ENCODE results near the gene CTBP2. TPM values are rescaled to one million over a fixed set of nuclear protein-coding genes. Genes with fewer than 3 reads are reported as not detected.
A peak's percentile ranks its signal among the peaks of the same experiment; 100 is the strongest.

CTBP2 gene
- total RNA-seq, 2 donors from 2014 or later = 1.2 TPM

- Mint-ChIP-seq H3K27ac (no peak overlapping the region), H3K9me3 (no peaks in the 10 kb centered on the region), H3K36me3 (no peaks in the 10 kb centered on the region)
- DNase-seq (ENCODE audit: low spot score in 2 of 2) (no peak), ATAC-seq (no peak)
Measured at GRCh38 chr10:125014836-125015355, 145.5 kb downstream of the CTBP2 start.

- H3K9me3 Mint-ChIP-seq = no peaks in the 10 kb centered on the region
- H3K36me3 Mint-ChIP-seq = no peaks in the 10 kb centered on the region
- no peak overlapping the region for H3K27ac Mint-ChIP-seq
- DNase-seq (ENCODE audit: low spot score in 2 of 2) = no peak
- ATAC-seq = no peak
Measured at GRCh38 chr10:125014086-125014830, 146.1 kb downstream of the CTBP2 start.

- DNase-seq (ENCODE audit: low spot score in 2 of 2) = no peak
- Mint-ChIP-seq H3K9me3 (no peaks in the 10 kb centered on the region), H3K36me3 (no peaks in the 10 kb centered on the region), H3K27ac (no peak overlapping the region)
- no peak for ATAC-seq
Measured at GRCh38 chr10:125013529-125013872, 146.9 kb downstream of the CTBP2 start.

DNA sequence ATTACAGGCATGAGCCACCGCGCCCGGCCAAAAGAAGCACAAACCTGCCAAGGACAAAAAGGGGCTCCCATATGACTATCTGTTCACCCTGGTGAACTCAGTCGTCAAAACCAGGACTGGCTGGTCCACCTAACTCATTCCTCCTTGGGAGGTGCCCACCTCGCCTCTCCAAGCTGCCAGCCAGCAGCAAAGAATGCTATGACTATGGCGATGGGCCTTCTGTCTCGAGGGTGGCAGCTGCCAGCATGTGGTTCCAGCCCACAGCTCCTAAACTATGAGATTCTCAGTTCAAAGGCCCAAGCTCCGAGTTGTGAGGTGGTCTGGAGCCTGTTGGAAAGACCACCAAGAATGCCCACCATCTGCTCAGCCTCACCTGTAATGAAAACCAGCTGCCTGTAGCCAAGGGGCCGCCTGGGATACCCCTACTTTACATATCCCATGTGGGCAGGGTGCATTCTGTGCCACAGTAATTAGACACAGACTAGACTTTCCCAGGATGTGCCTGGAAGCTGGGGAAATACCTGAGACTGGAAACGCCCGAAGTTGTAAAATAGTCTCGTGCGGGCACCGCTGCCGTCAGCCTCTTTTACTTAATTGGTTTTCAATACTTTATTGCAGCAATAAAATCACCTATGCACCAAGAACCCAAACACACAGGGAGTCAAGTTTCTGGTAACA lies 147.4 kb downstream of the CTBP2 start:
- ATAC-seq (no peak), DNase-seq (ENCODE audit: low spot score in 2 of 2) (no peak)
- Mint-ChIP-seq H3K36me3 (no peaks in the 10 kb centered on the region), H3K9me3 (no peaks in the 10 kb centered on the region), H3K27ac (no peak overlapping the region)

- H3K9me3 Mint-ChIP-seq = no peaks in the 10 kb centered on the region
- H3K36me3 Mint-ChIP-seq = no peaks in the 10 kb centered on the region
- ATAC-seq (no peak), DNase-seq (ENCODE audit: low spot score in 2 of 2) (no peak)
- H3K27ac Mint-ChIP-seq = no peak overlapping the region
Measured at GRCh38 chr10:125011926-125012705, 148.2 kb downstream of the CTBP2 start.

GRCh38 chr10:125011171-125011925 lies 149.0 kb downstream of the CTBP2 start:
- H3K9me3 Mint-ChIP-seq = no peaks in the 10 kb centered on the region
- DNase-seq (ENCODE audit: low spot score in 2 of 2) = no peak
- ATAC-seq = no peak
- H3K36me3 Mint-ChIP-seq = no peaks in the 10 kb centered on the region
- no peak overlapping the region for H3K27ac Mint-ChIP-seq

- ATAC-seq (no peak), DNase-seq (ENCODE audit: low spot score in 2 of 2) (no peak)
- H3K36me3 Mint-ChIP-seq = no peaks in the 10 kb centered on the region
- no peak overlapping the region for H3K27ac Mint-ChIP-seq
- H3K9me3 Mint-ChIP-seq = no peaks in the 10 kb centered on the region
Measured at GRCh38 chr10:125010362-125010761, 150.0 kb downstream of the CTBP2 start.

GRCh38 chr10:125009661-125010161 lies 150.7 kb downstream of the CTBP2 start:
- ATAC-seq (no peak), DNase-seq (ENCODE audit: low spot score in 2 of 2) (no peak)
- no peaks in the 10 kb centered on the region for H3K9me3 Mint-ChIP-seq
- no peaks in the 10 kb centered on the region for H3K36me3 Mint-ChIP-seq
- no peak overlapping the region for H3K27ac Mint-ChIP-seq

DNA sequence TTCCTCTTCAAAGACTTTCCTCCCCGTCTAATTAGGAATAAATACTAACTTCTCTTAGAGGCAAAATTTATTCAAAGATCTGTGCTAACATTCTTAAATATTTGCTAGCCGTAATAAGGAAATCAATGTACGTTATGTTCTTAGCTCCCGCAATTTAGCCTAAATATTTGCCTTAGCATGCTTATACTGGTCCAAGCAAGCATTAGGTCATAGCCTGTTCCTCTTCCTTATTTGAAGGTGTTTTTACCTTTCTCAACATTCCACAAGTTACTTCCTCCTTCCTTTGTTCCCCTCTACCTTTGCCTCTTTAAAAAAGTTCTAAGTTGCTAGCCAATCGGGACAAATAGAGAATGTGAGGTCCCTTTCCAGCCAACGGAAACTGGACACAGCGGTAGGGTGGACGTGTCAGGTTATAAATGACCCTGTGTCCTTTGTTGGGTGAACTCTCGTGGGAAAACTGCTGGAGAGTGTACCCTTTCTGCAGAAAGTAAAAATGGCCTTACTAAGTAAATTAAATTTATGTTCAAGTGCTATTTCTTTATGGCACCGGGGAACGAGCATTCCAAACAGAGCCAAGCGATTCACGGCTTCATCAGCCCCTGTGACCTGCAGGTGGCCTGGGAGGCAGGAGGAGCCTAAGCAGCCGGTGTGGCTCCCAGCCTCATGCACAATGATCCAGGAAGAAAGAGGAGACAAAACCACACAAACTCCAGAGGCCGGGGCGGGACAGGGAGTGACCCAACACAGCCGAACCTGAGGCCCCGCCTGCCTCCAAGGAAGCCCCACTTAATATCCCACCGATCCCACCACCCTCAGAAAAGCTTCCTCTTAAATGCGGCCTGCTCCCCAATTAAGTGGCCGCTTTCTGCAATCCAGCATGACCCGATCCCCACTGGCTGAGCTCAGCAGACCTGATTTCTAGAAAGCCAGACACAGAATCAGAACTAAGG lies 151.4 kb downstream of the CTBP2 start:
- Mint-ChIP-seq H3K36me3 (no peaks in the 10 kb centered on the region), H3K9me3 (no peaks in the 10 kb centered on the region), H3K27ac (no peak overlapping the region)
- no peak for DNase-seq (ENCODE audit: low spot score in 2 of 2)
- no peak for ATAC-seq

DNA sequence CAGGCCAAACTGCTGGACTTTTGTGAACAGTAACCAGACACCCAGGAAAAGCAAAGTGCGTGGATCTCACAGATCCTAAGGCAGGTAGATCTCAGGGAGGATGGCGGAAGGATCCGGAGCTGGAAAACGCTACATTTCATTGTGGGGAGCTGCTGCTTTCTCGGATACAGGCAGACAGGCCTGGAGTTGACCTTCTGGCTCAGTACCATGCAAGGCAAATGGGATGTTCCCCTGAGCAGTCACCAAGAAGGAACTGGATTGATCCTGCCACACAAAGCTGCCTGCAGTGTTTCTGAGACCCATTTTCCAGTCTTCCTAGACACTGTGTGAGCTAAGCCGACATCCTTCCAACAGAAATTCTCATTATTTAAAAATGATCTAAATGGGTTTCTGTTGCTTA lies 152.9 kb downstream of the CTBP2 start:
- Mint-ChIP-seq H3K27ac (no peak overlapping the region), H3K36me3 (no peaks in the 10 kb centered on the region), H3K9me3 (no peaks in the 10 kb centered on the region)
- ATAC-seq (no peak), DNase-seq (ENCODE audit: low spot score in 2 of 2) (no peak)

GRCh38 chr10:125006921-125007426 lies 153.4 kb downstream of the CTBP2 start:
- no peak for ATAC-seq
- Mint-ChIP-seq H3K36me3 (no peaks in the 10 kb centered on the region), H3K9me3 (no peaks in the 10 kb centered on the region), H3K27ac (no peak overlapping the region)
- peak in 1 of 2 donors; percentile 45 for DNase-seq (ENCODE audit: low spot score in 2 of 2)

DNA sequence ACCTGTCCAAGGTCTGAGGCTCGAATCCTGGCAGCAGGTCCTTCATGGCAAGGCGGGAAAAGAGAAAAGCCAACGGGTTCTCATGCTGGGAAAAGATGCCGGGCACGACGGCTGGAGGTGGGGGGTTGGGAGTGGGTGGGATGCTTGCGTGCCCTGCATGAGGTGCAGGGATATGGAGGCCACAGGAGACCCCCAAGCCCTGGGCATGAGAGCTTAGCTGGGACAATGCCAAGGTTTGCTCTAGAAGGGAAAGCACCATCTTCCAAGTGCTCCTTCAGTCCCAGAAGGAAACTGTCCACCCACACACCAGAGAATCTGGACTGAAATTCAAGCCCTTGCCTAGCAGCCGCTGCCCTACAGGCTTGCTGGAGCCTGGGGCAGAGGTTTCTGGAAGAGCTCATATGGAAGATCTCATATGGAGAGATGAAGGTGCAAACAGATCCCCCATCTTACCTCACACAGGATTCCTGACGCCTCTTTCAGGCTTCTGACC lies 154.1 kb downstream of the CTBP2 start:
- no peaks in the 10 kb centered on the region for H3K36me3 Mint-ChIP-seq
- no peak overlapping the region for H3K27ac Mint-ChIP-seq
- no peak for ATAC-seq
- H3K9me3 Mint-ChIP-seq = no peaks in the 10 kb centered on the region
- no peak for DNase-seq (ENCODE audit: low spot score in 2 of 2)

- H3K27ac Mint-ChIP-seq = no peak overlapping the region
- no peaks in the 10 kb centered on the region for H3K36me3 Mint-ChIP-seq
- peak in 1 of 2 donors; percentile 43 for DNase-seq (ENCODE audit: low spot score in 2 of 2)
- no peaks in the 10 kb centered on the region for H3K9me3 Mint-ChIP-seq
- ATAC-seq = no peak
Measured at GRCh38 chr10:125005312-125006187, 154.8 kb downstream of the CTBP2 start.

DNA sequence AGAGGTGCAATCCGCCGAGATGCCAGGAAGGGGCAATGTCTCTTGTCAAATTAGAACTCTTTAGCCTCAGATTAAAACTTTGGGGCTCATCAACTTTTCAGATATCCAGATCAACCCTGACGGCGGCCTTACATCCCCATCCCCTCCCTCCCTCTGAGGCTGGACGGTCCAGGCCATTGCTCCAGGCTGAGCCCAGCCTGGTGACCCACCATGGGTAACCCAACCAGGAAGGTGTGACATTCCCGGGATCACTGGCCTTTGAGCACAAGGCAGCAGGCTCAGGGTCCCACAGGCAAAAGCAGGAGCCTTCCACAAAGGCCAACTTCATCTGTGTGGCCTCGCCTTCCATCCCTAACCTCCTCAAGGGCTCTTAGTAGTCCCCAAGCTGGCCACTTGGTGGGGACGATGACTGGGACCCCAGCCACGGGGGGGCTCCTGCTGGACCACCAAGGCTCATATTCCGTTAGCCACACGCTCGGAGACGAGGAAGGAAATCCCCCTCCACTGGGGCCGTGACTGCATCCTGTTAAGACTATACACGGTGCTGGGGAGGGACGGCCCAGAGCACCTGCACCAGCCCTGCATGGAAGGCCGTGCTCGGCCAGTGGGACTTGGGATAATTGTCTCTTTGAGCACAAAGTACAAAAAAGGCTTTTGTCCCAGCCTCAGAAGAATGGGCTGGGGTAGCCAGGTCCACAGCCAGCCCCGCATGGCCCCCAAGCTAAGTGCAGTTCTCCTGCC lies 155.6 kb downstream of the CTBP2 start:
- DNase-seq (ENCODE audit: low spot score in 2 of 2) = peak in 1 of 2 donors; percentile 30
- Mint-ChIP-seq H3K27ac (no peak overlapping the region), H3K9me3 (no peaks in the 10 kb centered on the region), H3K36me3 (no peaks in the 10 kb centered on the region)
- ATAC-seq = no peak
